ENCODE measurements around the gene SLC16A3.
A peak's percentile ranks its signal among the peaks of the same experiment; 100 is the strongest.
"Not testable (repeated sequence)": the region's sequence is repeated elsewhere in the genome, so short reads cannot be mapped to it uniquely, and the experiment has no call there.

Gene SLC16A3

GRCh38 chr17:82259972-82260961 is 31.4 kb downstream of the SLC16A3 start:
- WGBS (ENCODE audit: extremely low coverage, insufficient coverage, insufficient read length), result no CpG with 5 or more reads among the region's 8 CpGs
- not testable (repeated sequence) for H3K14ac ChIP-seq (ENCODE audit: low read length); H3K27me3 ChIP-seq (ENCODE audit: insufficient read depth, low read length)

GRCh38 chr17:82262344-82262743 is 33.5 kb downstream of the SLC16A3 start:
- Histone ChIP-seq H4K91ac (ENCODE audit: low read depth, low read length) (no peak overlapping the region), H3K4me1 (ENCODE audit: control insufficient read depth in 1 of 2, insufficient read depth in 2 of 2, low read length in 2 of 2) (peaks cover 2 to 3% of the 10 kb centered on the region in 2 experiments), H3K4me2 (ENCODE audit: low read length) (no peak overlapping the region), H4K12ac (ENCODE audit: low read depth, low read length) (no peak overlapping the region), H4K8ac (ENCODE audit: low read depth, low read length) (no peak overlapping the region), H3K18ac (ENCODE audit: low read length) (no peak overlapping the region), H2BK120ac (ENCODE audit: insufficient read depth, low read length, poor library complexity) (no peak overlapping the region), H2AFZ (ENCODE audit: insufficient read depth, low read length, poor library complexity) (no peak overlapping the region), H3K27ac (ENCODE audit: low read depth, low read length) (no peak overlapping the region), H3K4me3 (ENCODE audit: low read depth, low read length) (no peak overlapping the region), H3K23ac (ENCODE audit: low read length) (no peak overlapping the region), H3K27me3 (ENCODE audit: insufficient read depth, low read length) (no peaks in the 10 kb centered on the region), H3K14ac (ENCODE audit: low read length) (no peak overlapping the region), H3K9me3 (ENCODE audit: insufficient read depth, low read depth, low read length) (no peaks in the 10 kb centered on the region), H2AK5ac (ENCODE audit: low read length) (no peak overlapping the region), H2BK5ac (ENCODE audit: low read depth, low read length, poor library complexity) (no peak overlapping the region), H3K36me3 (ENCODE audit: control insufficient read depth in 1 of 2, insufficient read depth in 2 of 2, low read length in 2 of 2) (peaks cover 68 to 91% of the 10 kb centered on the region in 2 experiments), H3K9ac (ENCODE audit: low read length) (no peak overlapping the region), H3K4ac (ENCODE audit: low read depth, low read length) (peak overlapping the region; percentile 35), H2BK12ac (ENCODE audit: low read length) (no peak overlapping the region), H3K79me2 (ENCODE audit: control insufficient read depth, insufficient read depth, low read length, poor library complexity) (peaks cover 6% of the 10 kb centered on the region), H3K79me1 (ENCODE audit: low read length) (no peaks in the 10 kb centered on the region)
- no CpG with 5 or more reads among the region's 4 CpGs for WGBS (ENCODE audit: extremely low coverage, insufficient coverage, insufficient read length)
- DNase-seq, result no peak

More at GRCh38 chr17:82259972-82260961, 31.4 kb downstream of the SLC16A3 start:
- not testable (repeated sequence) for H3K27ac ChIP-seq (ENCODE audit: low read depth, low read length); H3K4me3 ChIP-seq (ENCODE audit: low read depth, low read length); H3K4me1 ChIP-seq (ENCODE audit: control insufficient read depth in 1 of 2, insufficient read depth in 2 of 2, low read length in 2 of 2); H3K79me1 ChIP-seq (ENCODE audit: low read length); H4K8ac ChIP-seq (ENCODE audit: low read depth, low read length); H3K79me2 ChIP-seq (ENCODE audit: control insufficient read depth, insufficient read depth, low read length, poor library complexity); H2AFZ ChIP-seq (ENCODE audit: insufficient read depth, low read length, poor library complexity); H3K9ac ChIP-seq (ENCODE audit: low read length); H2BK120ac ChIP-seq (ENCODE audit: insufficient read depth, low read length, poor library complexity); H2BK12ac ChIP-seq (ENCODE audit: low read length); H3K9me3 ChIP-seq (ENCODE audit: insufficient read depth, low read depth, low read length); H3K18ac ChIP-seq (ENCODE audit: low read length); H3K4ac ChIP-seq (ENCODE audit: low read depth, low read length); H3K23ac ChIP-seq (ENCODE audit: low read length); H4K91ac ChIP-seq (ENCODE audit: low read depth, low read length); H4K12ac ChIP-seq (ENCODE audit: low read depth, low read length); H2AK5ac ChIP-seq (ENCODE audit: low read length); H3K4me2 ChIP-seq (ENCODE audit: low read length); DNase-seq; H2BK5ac ChIP-seq (ENCODE audit: low read depth, low read length, poor library complexity)
- H3K36me3 ChIP-seq (ENCODE audit: control insufficient read depth in 1 of 2, insufficient read depth in 2 of 2, low read length in 2 of 2), result peaks cover 71 to 89% of the 10 kb centered on the region in 2 experiments

- Histone ChIP-seq H3K36me3 (ENCODE audit: control insufficient read depth in 1 of 2, insufficient read depth in 2 of 2, low read length in 2 of 2) (peaks cover 61 to 89% of the 10 kb centered on the region in 2 experiments), H2AK5ac (ENCODE audit: low read length) (no peak overlapping the region), H3K79me2 (ENCODE audit: control insufficient read depth, insufficient read depth, low read length, poor library complexity) (peaks cover 16% of the 10 kb centered on the region), H3K9ac (ENCODE audit: low read length) (no peak overlapping the region), H4K12ac (ENCODE audit: low read depth, low read length) (no peak overlapping the region), H3K27ac (ENCODE audit: low read depth, low read length) (no peak overlapping the region), H3K79me1 (ENCODE audit: low read length) (no peaks in the 10 kb centered on the region), H2BK120ac (ENCODE audit: insufficient read depth, low read length, poor library complexity) (no peak overlapping the region), H2BK5ac (ENCODE audit: low read depth, low read length, poor library complexity) (no peak overlapping the region), H3K14ac (ENCODE audit: low read length) (no peak overlapping the region), H3K18ac (ENCODE audit: low read length) (no peak overlapping the region), H2BK12ac (ENCODE audit: low read length) (no peak overlapping the region), H2AFZ (ENCODE audit: insufficient read depth, low read length, poor library complexity) (no peak overlapping the region), H3K4me2 (ENCODE audit: low read length) (no peak overlapping the region), H4K91ac (ENCODE audit: low read depth, low read length) (no peak overlapping the region), H4K8ac (ENCODE audit: low read depth, low read length) (no peak overlapping the region), H3K9me3 (ENCODE audit: insufficient read depth, low read depth, low read length) (peaks cover 2% of the 10 kb centered on the region), H3K4ac (ENCODE audit: low read depth, low read length) (no peak overlapping the region), H3K4me3 (ENCODE audit: low read depth, low read length) (no peak overlapping the region), H3K4me1 (ENCODE audit: control insufficient read depth in 1 of 2, insufficient read depth in 2 of 2, low read length in 2 of 2) (peaks cover 10 to 11% of the 10 kb centered on the region in 2 experiments), H3K27me3 (ENCODE audit: insufficient read depth, low read length) (no peaks in the 10 kb centered on the region), H3K23ac (ENCODE audit: low read length) (no peak overlapping the region)
- WGBS (ENCODE audit: extremely low coverage, insufficient coverage, insufficient read length), result no CpG with 5 or more reads among the region's 9 CpGs
- no peak for DNase-seq
These were observed 34.8 kb downstream of the SLC16A3 start for GRCh38 chr17:82263641-82264040.

- H3K27me3 ChIP-seq (ENCODE audit: insufficient read depth, low read length), result no peaks in the 10 kb centered on the region
- H2BK12ac ChIP-seq (ENCODE audit: low read length), result no peak overlapping the region
- H3K79me1 ChIP-seq (ENCODE audit: low read length), result no peaks in the 10 kb centered on the region
- H2BK120ac ChIP-seq (ENCODE audit: insufficient read depth, low read length, poor library complexity), result no peak overlapping the region
- H2AK5ac ChIP-seq (ENCODE audit: low read length), result no peak overlapping the region
- H3K14ac ChIP-seq (ENCODE audit: low read length), result no peak overlapping the region
- peaks cover 35% of the 10 kb centered on the region for H3K79me2 ChIP-seq (ENCODE audit: control insufficient read depth, insufficient read depth, low read length, poor library complexity)
- H3K18ac ChIP-seq (ENCODE audit: low read length), result no peak overlapping the region
- peaks cover 2% of the 10 kb centered on the region for H3K9me3 ChIP-seq (ENCODE audit: insufficient read depth, low read depth, low read length)
- peak overlapping the region; percentile 44 for H3K4ac ChIP-seq (ENCODE audit: low read depth, low read length)
- H4K91ac ChIP-seq (ENCODE audit: low read depth, low read length), result no peak overlapping the region
- no peak overlapping the region for H3K27ac ChIP-seq (ENCODE audit: low read depth, low read length)
- H3K9ac ChIP-seq (ENCODE audit: low read length), result no peak overlapping the region
- no peak overlapping the region for H4K8ac ChIP-seq (ENCODE audit: low read depth, low read length)
- no peak overlapping the region for H2BK5ac ChIP-seq (ENCODE audit: low read depth, low read length, poor library complexity)
- H3K4me3 ChIP-seq (ENCODE audit: low read depth, low read length), result no peak overlapping the region
- no peak overlapping the region for H3K23ac ChIP-seq (ENCODE audit: low read length)
- H3K36me3 ChIP-seq (ENCODE audit: control insufficient read depth in 1 of 2, insufficient read depth in 2 of 2, low read length in 2 of 2), result peaks cover 68 to 87% of the 10 kb centered on the region in 2 experiments
- no peak overlapping the region for H4K12ac ChIP-seq (ENCODE audit: low read depth, low read length)
- DNase-seq, result no peak
- no CpG with 5 or more reads among the region's 10 CpGs for WGBS (ENCODE audit: extremely low coverage, insufficient coverage, insufficient read length)
- H3K4me1 ChIP-seq (ENCODE audit: control insufficient read depth in 1 of 2, insufficient read depth in 2 of 2, low read length in 2 of 2), result peaks cover 15 to 16% of the 10 kb centered on the region in 2 experiments
- H3K4me2 ChIP-seq (ENCODE audit: low read length), result no peak overlapping the region
- no peak overlapping the region for H2AFZ ChIP-seq (ENCODE audit: insufficient read depth, low read length, poor library complexity)
These were observed 37.3 kb downstream of the SLC16A3 start for GRCh38 chr17:82266142-82266541.

Data from trophoblast cell (in vitro differentiated cells and primary cell).